ENCODE measurements around the gene NACA2.
"Not testable (repeated sequence)": the region's sequence is repeated elsewhere in the genome, so short reads cannot be mapped to it uniquely, and the experiment has no call there.

The NACA2 gene

DNA sequence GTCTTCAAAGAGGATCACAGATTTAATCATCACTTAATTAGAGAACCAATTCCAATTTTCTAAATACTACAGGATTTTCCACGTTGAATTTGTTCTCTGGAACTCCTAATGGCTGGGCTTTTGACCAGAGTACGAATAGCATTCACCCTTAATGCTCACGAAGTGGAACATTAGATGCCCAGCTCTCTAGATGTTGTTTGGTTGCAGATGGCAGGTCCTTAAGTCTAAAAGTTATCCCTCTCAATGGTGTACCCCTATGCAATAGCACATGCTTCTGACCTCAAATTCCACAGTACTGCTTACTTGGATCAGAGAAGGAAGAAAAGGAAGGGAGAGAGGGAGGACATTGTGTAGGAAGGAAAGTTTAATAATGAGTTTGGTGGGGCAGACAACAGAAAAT lies 8.6 kb upstream of the NACA2 start:
- DNase-seq (ENCODE audit: low read depth) = no peak

- DNase-seq (ENCODE audit: low read depth) = no peak
Observed at GRCh38 chr17:61598014-61598413, 7.0 kb upstream of the NACA2 start.

- no peak for DNase-seq (ENCODE audit: low read depth)
Observed at GRCh38 chr17:61597607-61598006, 6.6 kb upstream of the NACA2 start.

GRCh38 chr17:61595418-61596186 lies 4.6 kb upstream of the NACA2 start:
- no peak for DNase-seq (ENCODE audit: low read depth)

DNA sequence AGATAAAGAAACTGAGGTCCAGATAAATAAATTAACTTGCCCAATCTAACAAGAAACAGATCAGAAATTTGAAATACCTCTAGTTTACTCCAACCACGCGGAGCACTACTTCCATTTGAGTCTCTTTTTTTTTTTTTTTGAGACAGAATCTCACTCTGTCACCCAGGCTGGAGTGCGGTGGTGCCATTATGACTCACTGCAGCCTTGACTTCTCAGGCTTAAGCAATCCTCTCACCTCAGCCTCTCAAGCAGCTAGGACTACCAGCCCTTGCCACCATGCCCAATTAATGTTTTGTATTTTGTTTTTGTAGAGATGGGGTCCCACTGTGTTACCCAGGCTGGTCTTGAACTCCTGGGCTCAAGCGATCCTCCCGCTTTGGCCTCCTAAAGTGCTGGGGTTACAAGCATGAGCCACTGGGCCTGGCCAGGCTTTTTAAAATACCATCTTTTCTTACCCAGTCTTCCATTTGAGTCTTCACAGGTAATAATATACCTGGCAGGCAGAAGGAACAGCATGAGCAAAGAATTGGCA lies 3.3 kb upstream of the NACA2 start:
- no peak for DNase-seq (ENCODE audit: low read depth)

GRCh38 chr17:61593426-61593825 lies 2.4 kb upstream of the NACA2 start:
- DNase-seq (ENCODE audit: low read depth) = no peak

DNA sequence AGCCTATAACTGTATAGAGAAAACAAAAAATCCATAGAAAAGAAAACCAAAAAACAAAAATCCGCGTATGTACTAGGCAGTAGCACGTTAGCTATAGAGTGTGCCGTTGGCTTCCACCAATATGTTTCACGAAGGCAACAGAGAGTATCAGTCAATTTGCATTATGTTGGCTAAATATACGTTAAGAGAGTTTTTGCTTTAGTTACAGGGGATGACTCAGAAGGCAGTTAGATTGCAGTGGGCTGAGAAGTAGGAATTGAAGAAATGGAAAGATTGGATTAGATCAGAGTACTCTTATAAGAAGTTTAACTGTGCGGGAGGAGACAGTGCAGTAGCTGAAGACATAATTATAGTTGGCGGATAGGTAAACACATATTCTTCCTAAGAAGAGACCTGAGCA lies 911 bp upstream of the NACA2 start:
- no peak for DNase-seq (ENCODE audit: low read depth)

DNA sequence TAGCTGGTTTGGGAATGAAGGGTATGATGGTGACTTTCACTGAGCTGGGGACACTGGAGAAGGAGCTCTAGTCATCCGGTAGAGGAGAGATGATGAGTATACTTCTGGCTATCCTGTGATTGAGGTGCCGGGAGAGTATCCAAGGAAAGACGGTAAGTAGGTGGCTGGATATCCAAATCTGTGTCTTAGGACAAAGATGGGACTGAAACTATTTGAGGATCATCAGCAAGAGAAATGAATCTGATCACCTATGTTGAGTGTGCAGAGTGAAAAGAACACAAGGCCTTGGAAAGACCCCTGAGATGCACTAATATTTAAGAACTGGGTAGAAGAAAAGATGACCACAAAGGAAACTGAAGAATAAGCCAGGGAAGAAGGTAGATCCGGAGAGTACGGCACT lies 1.0 kb downstream of the NACA2 start:
- no peak for DNase-seq (ENCODE audit: low read depth)

- DNase-seq (ENCODE audit: low read depth) = no peak
Observed at GRCh38 chr17:61587807-61588660, 3.0 kb downstream of the NACA2 start.

GRCh38 chr17:61587242-61587641 lies 3.8 kb downstream of the NACA2 start:
- no peak for DNase-seq (ENCODE audit: low read depth)

- not testable (repeated sequence) for DNase-seq (ENCODE audit: low read depth)
Observed at GRCh38 chr17:61586622-61587021, 4.4 kb downstream of the NACA2 start.

DNA sequence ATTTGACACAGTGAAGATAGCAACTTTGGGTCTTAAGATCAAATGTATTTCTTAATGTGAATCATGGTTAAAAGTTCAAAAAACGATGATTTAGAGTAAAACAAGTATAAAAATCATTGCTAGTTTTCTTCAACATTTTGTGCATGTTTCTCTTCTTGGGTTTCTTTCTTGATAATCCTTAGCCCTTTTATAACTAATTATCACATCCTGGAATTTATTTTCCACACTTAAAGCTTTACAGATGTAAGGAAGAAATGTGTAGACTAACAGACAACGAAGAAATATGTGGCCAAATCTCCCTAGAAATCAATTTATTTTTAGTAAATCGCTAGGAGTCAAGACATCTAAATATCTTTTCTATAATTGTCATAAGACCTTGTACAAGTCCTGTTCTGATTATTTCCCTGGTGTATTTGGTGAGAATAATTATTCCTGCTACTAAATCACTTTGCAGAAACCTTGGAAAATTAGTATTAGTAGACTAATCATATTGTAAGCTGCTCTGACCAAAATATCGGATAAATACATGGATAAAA lies 4.9 kb downstream of the NACA2 start:
- DNase-seq (ENCODE audit: low read depth) = no peak

DNA sequence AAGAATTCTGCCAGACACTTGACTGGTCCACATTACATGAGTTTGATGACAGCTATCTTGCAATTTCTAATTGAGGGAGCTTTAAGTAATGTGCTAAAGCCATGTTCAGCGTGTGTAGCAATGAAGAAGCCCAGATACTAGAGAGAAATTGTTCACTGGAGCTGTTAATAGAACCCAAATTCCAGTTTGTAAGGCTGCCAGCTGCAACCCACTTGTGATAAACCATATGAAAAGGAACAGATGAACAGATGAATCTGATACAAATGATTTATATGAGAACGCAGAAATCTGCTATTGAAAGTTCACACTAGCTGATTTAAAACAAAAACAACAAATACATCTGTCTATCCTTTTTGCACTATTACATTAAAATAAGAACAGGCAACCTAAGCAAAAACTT lies 6.2 kb downstream of the NACA2 start:
- no peak for DNase-seq (ENCODE audit: low read depth)

DNA sequence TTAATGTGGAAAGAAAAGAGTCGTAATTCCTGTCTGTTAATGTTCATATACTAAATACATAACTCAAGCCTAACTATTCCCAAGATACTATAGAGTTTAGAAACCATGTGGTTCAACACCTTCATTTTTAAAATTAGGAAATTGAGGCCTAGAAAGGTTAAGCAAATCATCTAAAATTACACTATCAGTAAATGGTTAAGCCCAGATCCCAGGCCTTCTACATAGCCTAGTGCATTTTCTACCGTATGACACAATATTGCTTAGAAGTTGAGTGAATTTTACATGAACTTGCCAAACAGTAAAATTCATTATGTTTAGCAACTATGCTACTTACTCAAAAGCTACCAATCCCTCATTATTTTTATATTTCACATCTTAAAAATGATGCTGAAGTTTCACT lies 6.8 kb downstream of the NACA2 start:
- DNase-seq (ENCODE audit: low read depth) = no peak

DNA sequence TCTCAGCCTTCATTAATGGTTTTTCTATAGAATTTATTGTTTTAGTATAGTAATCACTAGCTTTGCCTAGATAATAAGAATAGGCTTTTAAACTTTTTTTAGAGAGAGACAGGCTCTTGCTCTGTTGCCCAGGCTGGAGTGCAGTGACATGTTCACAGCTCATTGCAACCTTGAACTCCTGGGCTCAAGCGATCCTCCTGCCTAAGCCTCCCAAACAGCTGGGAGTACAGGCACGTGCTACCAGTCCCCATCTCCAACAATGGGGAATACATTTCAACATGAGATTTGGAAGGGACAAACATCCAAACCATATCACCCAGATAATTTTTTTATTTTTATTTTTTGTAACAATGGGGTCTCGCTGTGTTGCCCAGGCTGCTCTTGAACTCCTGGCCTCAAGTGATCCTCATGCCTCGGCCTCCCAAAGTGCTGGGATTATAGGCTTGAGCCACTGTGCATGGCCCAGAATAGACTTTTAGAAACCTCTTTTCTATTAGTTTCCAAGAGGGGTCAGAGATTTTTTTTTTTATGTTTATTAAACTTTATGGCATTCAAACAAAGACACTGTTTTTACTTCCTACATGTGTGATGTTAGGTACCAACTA lies 7.3 kb downstream of the NACA2 start:
- DNase-seq (ENCODE audit: low read depth) = no peak

- DNase-seq (ENCODE audit: low read depth) = no peak
Observed at GRCh38 chr17:61583242-61583641, 7.8 kb downstream of the NACA2 start.

DNA sequence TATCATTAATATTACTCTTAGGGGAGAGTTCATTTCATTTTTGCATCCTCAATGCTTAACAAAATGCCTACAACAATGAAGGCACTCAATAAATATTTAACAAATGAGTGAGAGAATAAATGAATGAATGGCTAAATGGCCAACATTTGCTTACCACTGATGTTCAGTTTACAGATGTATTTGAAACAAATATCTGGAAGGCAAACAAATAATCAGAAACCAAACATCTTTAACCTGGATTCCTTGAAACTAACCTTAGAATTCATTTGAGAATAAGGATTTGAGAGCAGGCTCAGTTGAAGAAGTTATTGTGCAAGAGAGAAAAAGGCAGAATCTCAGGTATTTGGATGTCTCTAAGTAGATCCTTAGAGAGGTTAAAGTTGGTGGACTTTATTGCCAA lies 8.4 kb downstream of the NACA2 start:
- DNase-seq (ENCODE audit: low read depth) = no peak

- DNase-seq (ENCODE audit: low read depth) = no peak
Observed at GRCh38 chr17:61581611-61582349, 9.2 kb downstream of the NACA2 start.

GRCh38 chr17:61580502-61580901 lies 10.5 kb downstream of the NACA2 start:
- no peak for DNase-seq (ENCODE audit: low read depth)

DNA sequence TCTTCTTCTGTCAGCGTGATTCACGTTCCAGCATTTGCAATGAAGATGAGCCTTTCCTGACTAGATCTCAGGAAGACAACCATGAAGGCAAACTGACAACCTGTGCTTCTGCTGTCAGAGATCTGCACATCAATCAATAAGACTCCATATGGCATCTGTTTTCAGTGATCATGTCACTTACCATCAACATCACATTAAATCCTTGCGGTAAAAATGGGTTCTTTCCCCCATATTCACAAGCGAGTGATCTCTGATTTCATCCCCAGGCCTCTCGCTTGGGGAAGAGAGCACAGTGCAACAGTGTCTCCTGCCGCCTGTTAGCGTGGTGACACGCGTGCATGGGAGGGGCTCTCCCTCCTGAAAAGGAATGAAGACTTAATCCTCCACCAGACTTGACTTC lies 11.1 kb downstream of the NACA2 start:
- DNase-seq (ENCODE audit: low read depth) = no peak

- no peak for DNase-seq (ENCODE audit: low read depth)
Observed at GRCh38 chr17:61579347-61579746, 11.7 kb downstream of the NACA2 start.

DNA sequence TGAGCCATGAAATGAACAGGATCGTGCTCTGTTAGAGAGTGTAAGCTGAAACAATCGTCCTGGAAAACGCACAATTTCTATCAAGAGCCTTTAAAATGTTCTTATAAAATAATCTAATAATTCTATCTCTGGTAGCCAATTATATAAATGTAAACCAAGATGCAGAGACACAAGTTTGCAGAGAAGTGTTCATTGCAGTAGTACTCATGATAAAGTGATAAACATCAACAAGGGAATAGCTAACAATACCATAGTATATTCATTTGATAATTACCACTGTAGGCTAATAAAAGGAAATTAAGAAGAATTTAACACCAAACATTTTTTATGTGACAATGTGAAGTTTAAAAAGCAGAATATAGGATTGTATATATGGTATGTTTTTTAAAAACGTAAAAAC lies 12.4 kb downstream of the NACA2 start:
- DNase-seq (ENCODE audit: low read depth) = no peak
